HEK293T (cell line): Measurements from ENCODE around the gene HDAC9.

Source experiments
- ARNT ChIP-seq: fragments of 450-650 bp; IDR thresholded peaks from 2 replicates; pipeline ENCODE4 v1.6.1; 2017; ENCODE audit warnings: mild to moderate bottlenecking
- BHLHE40 ChIP-seq: fragments of 450-650 bp; IDR thresholded peaks from 2 replicates; pipeline ENCODE4 v1.6.1; 2016; ENCODE audit warnings: mild to moderate bottlenecking, moderate library complexity, borderline replicate concordance
- FOXA1 ChIP-seq: fragments of 450-650 bp; IDR thresholded peaks from 2 replicates; pipeline ENCODE4 v1.6.1; 2016; ENCODE audit warnings: mild to moderate bottlenecking
- FOXK2 ChIP-seq: fragments of 450-650 bp; IDR thresholded peaks from 2 replicates; pipeline ENCODE4 v1.6.1; 2016; ENCODE audit warnings: mild to moderate bottlenecking
- FOXM1 ChIP-seq: fragments of 450-650 bp; IDR thresholded peaks from 2 replicates; pipeline ENCODE4 v1.6.1; 2017; ENCODE audit warnings: mild to moderate bottlenecking, borderline replicate concordance
- L3MBTL2 ChIP-seq: fragments of 450-650 bp; conservative IDR thresholded peaks from 2 replicates; pipeline ENCODE4 v1.6.1; 2016; ENCODE audit warnings: mild to moderate bottlenecking
- LEF1 ChIP-seq: fragments of 450-650 bp; IDR thresholded peaks from 2 replicates; pipeline ENCODE4 v1.6.1; 2017; ENCODE audit warnings: mild to moderate bottlenecking, borderline replicate concordance
- NFRKB ChIP-seq: fragments of 450-650 bp; IDR thresholded peaks from 2 replicates; pipeline ENCODE4 v1.6.1; 2016; ENCODE audit warnings: mild to moderate bottlenecking, moderate library complexity
- PKNOX1 ChIP-seq: fragments of 450-650 bp; IDR thresholded peaks from 2 replicates; pipeline ENCODE4 v1.6.1; 2016
- SP1 ChIP-seq: fragments of 450-650 bp; IDR thresholded peaks from 2 replicates; pipeline ENCODE4 v1.6.1; 2017
- SUZ12 ChIP-seq: fragments of 450-650 bp; IDR thresholded peaks from 2 replicates; pipeline ENCODE4 v1.6.1; 2016; ENCODE audit warnings: mild to moderate bottlenecking
- TARDBP ChIP-seq: fragments of 450-650 bp; IDR thresholded peaks from 2 replicates; pipeline ENCODE4 v1.6.1; 2016
- ZNF384 ChIP-seq: fragments of 450-650 bp; IDR thresholded peaks from 2 replicates; pipeline ENCODE4 v1.6.1; 2016

GRCh38 chr7:18552316-18552916 lies 56.9 kb downstream of the HDAC9 start:
- TF ChIP-seq ZNF384 (no peak), SUZ12 (no peak), BHLHE40 (no peak), TARDBP (no peak), FOXK2 (no peak), FOXA1 (no peak), FOXM1 (no peak), L3MBTL2 (no peak), SP1 (no peak), ARNT (no peak), LEF1 (no peak), PKNOX1 (no peak), NFRKB (no peak)
